Kidney epithelial cell (primary cell): ENCODE measurements around the gene OMG. TPM values are rescaled to one million over a fixed set of nuclear protein-coding genes. Genes with fewer than 3 reads are reported as not detected.
"Not testable (repeated sequence)": the region's sequence is repeated elsewhere in the genome, so short reads cannot be mapped to it uniquely, and the experiment has no call there.

ENCODE experiments used
- DNase-seq: peaks from one replicate; pipeline ENCODE4 v3.0.0-alpha.2; 2010; ENCODE audit warnings: low read depth
- H3K27me3 ChIP-seq: 2 replicates; pipeline ENCODE4 v1.6.0; 2011; ENCODE audit warnings: low read length; ENCODE audit not compliant: control insufficient read depth, insufficient read depth
- H3K36me3 ChIP-seq: 2 replicates; pipeline ENCODE4 v1.5.1; 2011; ENCODE audit warnings: low read length; ENCODE audit not compliant: control insufficient read depth, insufficient read depth
- H3K4me3 ChIP-seq: 2 replicates; pipeline ENCODE4 v1.5.1; 2011; ENCODE audit warnings: low read depth, mild to moderate bottlenecking, control low read depth, low read length
- CTCF ChIP-seq: IDR thresholded peaks from 2 replicates; pipeline ENCODE4 v1.5.1; 2011; ENCODE audit warnings: mild to moderate bottlenecking, moderate library complexity, low read length, control low read depth, inconsistent platforms; ENCODE audit not compliant: insufficient read depth, poor library complexity, severe bottlenecking
- total RNA-seq: library from RNA; depleted of rRNA; stranded (reverse); fragments of >200 nt; gene quantifications from 2 replicates; pipeline ENCODE4 v1.2.3, GENCODE V29; 2015

OMG gene
- total RNA-seq, 1 donor from 2014 or later, result not detected

- no peak for DNase-seq
- no peaks in the 10 kb centered on the region for H3K27me3 ChIP-seq
- no peak for TF ChIP-seq CTCF
- H3K4me3 ChIP-seq, result no peak overlapping the region
- no peaks in the 10 kb centered on the region for H3K36me3 ChIP-seq
These were observed 21.3 kb upstream of the OMG start for GRCh38 chr17:31318298-31318801.

- H3K27me3 ChIP-seq, result no peaks in the 10 kb centered on the region
- no peak for TF ChIP-seq CTCF
- no peak overlapping the region for H3K4me3 ChIP-seq
- DNase-seq, result no peak
- H3K36me3 ChIP-seq, result no peaks in the 10 kb centered on the region
These were observed 17.7 kb upstream of the OMG start for GRCh38 chr17:31314782-31315100.

- no peak within 1 kb of the TSS for H3K4me3 ChIP-seq
These were observed 17.1 kb upstream of the OMG start, which contains the start of gene EVI2B for GRCh38 chr17:31313982-31314781. Gene EVI2B, minus strand, starts transcription at chr17:31314054. Its CDS starts 8,445 bp downstream, at chr17:31305609.

GRCh38 chr17:31312223-31312622 lies 15.2 kb upstream of the OMG start:
- not testable (repeated sequence) for H3K36me3 ChIP-seq, H3K4me3 ChIP-seq, H3K27me3 ChIP-seq, DNase-seq

More at GRCh38 chr17:31313982-31314781, 17.1 kb upstream of the OMG start, which contains the start of gene EVI2B:
- no peaks in the 10 kb centered on the region for H3K36me3 ChIP-seq
- no peak for TF ChIP-seq CTCF
- no peak for DNase-seq
- H3K27me3 ChIP-seq, result no peaks in the 10 kb centered on the region

GRCh38 chr17:31311526-31311925 lies 14.5 kb upstream of the OMG start:
- Histone ChIP-seq H3K27me3 (no peaks in the 10 kb centered on the region), H3K4me3 (no peak overlapping the region), H3K36me3 (no peaks in the 10 kb centered on the region)
- TF ChIP-seq CTCF, result no peak
- no peak for DNase-seq

GRCh38 chr17:31310886-31311285 lies 13.8 kb upstream of the OMG start:
- no peaks in the 10 kb centered on the region for H3K27me3 ChIP-seq
- H3K36me3 ChIP-seq, result no peaks in the 10 kb centered on the region
- no peak for TF ChIP-seq CTCF
- DNase-seq, result no peak
- no peak overlapping the region for H3K4me3 ChIP-seq
